Gastroesophageal sphincter (tissue), 3 donors: Measurements from ENCODE around the gene ADGRE3.
"Not testable (repeated sequence)": the region's sequence is repeated elsewhere in the genome, so short reads cannot be mapped to it uniquely, and the experiment has no call there.

Source experiments
- CTCF ChIP-seq, 4 experiments: fragments of 200-600 bp in 2 of 4; fragments of 450-650 bp in 2 of 4; sonication (generic) in 1 of 4; IDR thresholded peaks; one replicate each; pipeline ENCODE4 v1.5.1; 2017 to 2019; ENCODE audit warnings: antibody characterized with exemption in 4 of 4, mild to moderate bottlenecking in 2 of 4, moderate library complexity in 2 of 4
- POLR2AphosphoS5 ChIP-seq: sonication (generic); formaldehyde crosslinking; IDR thresholded peaks from one replicate; pipeline ENCODE4 v1.6.1; 2017; ENCODE audit warnings: antibody characterized with exemption

GRCh38 chr19:14612242-14612641 lies 62.4 kb downstream of the ADGRE3 start:
- not testable (repeated sequence) for TF ChIP-seq CTCF (IDR thresholded peaks at IDR 0.05); POLR2AphosphoS5
